Erythroblast (primary cell): Measurements from ENCODE around the gene CCDC82.

ENCODE experiments used
- GATA1 ChIP-seq: IDR thresholded peaks from 2 replicates; pipeline ENCODE4 v1.6.1; 2011; ENCODE audit warnings: low read depth, mild to moderate bottlenecking, control low read depth, low read length, moderate library complexity
- POLR2A ChIP-seq: IDR thresholded peaks from 2 replicates; pipeline ENCODE4 v1.6.1; 2011; ENCODE audit warnings: mild to moderate bottlenecking, low read length

DNA sequence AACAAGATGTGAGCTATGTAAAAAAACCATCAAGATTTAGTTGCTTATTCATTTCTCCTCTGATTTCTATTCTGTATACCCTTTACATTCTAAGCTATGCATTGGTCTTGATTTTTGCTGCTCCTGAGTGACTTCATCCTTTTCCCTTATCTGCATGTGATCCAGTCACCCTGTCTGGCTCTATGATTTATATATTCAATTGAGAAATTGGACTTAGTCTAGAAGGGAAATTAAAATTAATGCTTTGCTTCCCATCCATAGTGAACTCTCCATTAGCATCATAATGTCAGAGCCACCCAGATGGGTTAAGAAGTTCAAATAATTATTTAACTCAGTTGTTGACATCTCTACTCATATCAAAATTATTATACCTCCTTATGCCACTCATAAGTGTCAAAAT, 5.1 kb upstream of the CCDC82 start:
- TF ChIP-seq POLR2A (no peak), GATA1 (no peak)
